Heart left ventricle (tissue), 16 donors: ENCODE results near the gene MSH5. TPM values are rescaled to one million over a fixed set of nuclear protein-coding genes. Genes with fewer than 3 reads are reported as not detected.

Source experiments
- ATAC-seq, 4 donors: fragments of 200-7000 bp; cut with Tn5 transposase; one replicate each; pipeline ENCODE4 v1.9.1; 2020 to 2022; ENCODE audit warnings: moderate library complexity in 4 of 4, mild to moderate bottlenecking in 3 of 4, moderate number of reproducible peaks in 1 of 4
- DNase-seq, 5 donors: peaks; one replicate each; pipeline ENCODE4 v3.0.0-alpha.2; 2020
- H3K27ac ChIP-seq, 12 donors: fragments of 200-600 bp; sonication (generic) in 4 of 12; one replicate each; pipeline versions ENCODE4 v1.5.0 to v1.8.0; 2016 to 2022; ENCODE audit warnings: mild to moderate bottlenecking in 2 of 12
- H3K27me3 ChIP-seq, 9 donors: fragments of 200-600 bp; sonication (generic) in 2 of 9; one replicate each; pipeline versions ENCODE4 v1.5.1 to v1.8.0; 2016 to 2022; ENCODE audit warnings: mild to moderate bottlenecking in 3 of 9
- H3K36me3 ChIP-seq, 9 donors: fragments of 200-600 bp; sonication (generic) in 2 of 9; one replicate each; pipeline versions ENCODE4 v1.5.0 to v1.8.0; 2018 to 2022; ENCODE audit warnings: mild to moderate bottlenecking in 2 of 9
- H3K4me1 ChIP-seq, 12 donors: fragments of 200-600 bp; sonication (generic) in 4 of 12; one replicate each; pipeline versions ENCODE4 v1.5.0 to v1.8.0; 2016 to 2022; ENCODE audit warnings: mild to moderate bottlenecking in 3 of 12
- H3K4me3 ChIP-seq, 12 donors: fragments of 200-600 bp; sonication (generic) in 4 of 12; one replicate each; pipeline versions ENCODE4 v1.5.0 to v1.8.0; 2017 to 2022; ENCODE audit warnings: mild to moderate bottlenecking in 9 of 12, moderate library complexity in 4 of 12
- H3K9me3 ChIP-seq, 12 donors: fragments of 200-600 bp; sonication (generic) in 4 of 12; one replicate each; pipeline versions ENCODE4 v1.5.0 to v1.8.0; 2016 to 2022; ENCODE audit warnings: mild to moderate bottlenecking in 1 of 12
- POLR2A ChIP-seq, 2 donors: fragments of 450-650 bp; IDR thresholded peaks; one replicate each; pipeline ENCODE4 v1.6.1; 2017; ENCODE audit warnings: antibody characterized with exemption in 2 of 2, mild to moderate bottlenecking in 2 of 2, moderate library complexity in 2 of 2
- WGBS, 4 donors: extraction: QIAGEN DNeasy Blood & Tissue Kit in 2 of 4; methylation state at CpG; one replicate each; pipeline versions ENCODE4 v1.1.5 to v1.1.7; 2013 to 2018; 5-methylcytosine and 5-hydroxymethylcytosine counted together
- intact Hi-C, 10 donors: fragments of 100-400 bp; cut with DNase I; formaldehyde crosslinking; loops; one replicate each; pipeline versions ENCODE4 v1.11.1 to v1.14.2; 2022
- polyA plus RNA-seq, 2 donors: library from polyadenylated mRNA; stranded (reverse); fragments of 200-250 nt; gene quantifications; one replicate each; pipeline ENCODE4 v1.2.3, GENCODE V29; 2013
- total RNA-seq, 9 donors: library from RNA; depleted of rRNA in 2 of 9; stranded (reverse); fragments of >200 nt in 2 of 9; fragmentation: NEBNext Ultra II Directional in 3 of 9; extraction: Animal tissue kit (Norgen Biotek cat#: 25700) in 3 of 9; gene quantifications; one replicate each; pipeline versions ENCODE4 v1.1.0 to v1.2.4, GENCODE V29; 2016 to 2023
- TF ChIP-seq, protein P1 (sequence below), 12 donors: fragments of 200-600 bp; sonication (generic) in 4 of 12; IDR thresholded peaks; one replicate each; pipeline versions ENCODE4 v1.5.0 to v1.8.0; 2018 to 2022; ENCODE audit warnings: antibody characterized with exemption in 12 of 12, mild to moderate bottlenecking in 5 of 12
- donor health status: ischemic (EF 13 %, LVEDD 7.1; RV severe dilation, severe dysfunction).
- donor health status: healthy with polysubstance abuse.
- donor health status: DM: no; HTN: yes; CAD: no.
- donor health status: DM: no; HTN: no; CAD: no.
- donor health status: ischemic (EF 25% LVEDD 6.9; RV normal size, moderate dysfunction).
- donor health status: ischemic (EF 25% LVEDD 5.7; RV mildly dilated, moderate dysfunction).
- donor health status: healthy.
- donor health status: DM: yes; HTN: yes; CAD: no.
- donor health status: ischemic (EF 35%, LVEDD 5.7; RV mildly dilated, moderate dysfunction).
- donor health status: nonischemic (EF 11% LVEDD 7.7; RV severe dilation, severe dysfunction).
- donor health status: DM: yes; HTN: yes; CAD: no.
- donor health status: PGD.
- donor health status: ischemic (EF 29% LVEDD 5.4; RV normal size, mild dysfunction).
- donor health status: nonischemic (EF 23%, LVEDD 6.1; RV moderate dilation, normal function).

MSH5 gene
- total and polyA plus RNA-seq, 11 donors, result 0.44 to 8.4 (median 1.9) TPM

DNA sequence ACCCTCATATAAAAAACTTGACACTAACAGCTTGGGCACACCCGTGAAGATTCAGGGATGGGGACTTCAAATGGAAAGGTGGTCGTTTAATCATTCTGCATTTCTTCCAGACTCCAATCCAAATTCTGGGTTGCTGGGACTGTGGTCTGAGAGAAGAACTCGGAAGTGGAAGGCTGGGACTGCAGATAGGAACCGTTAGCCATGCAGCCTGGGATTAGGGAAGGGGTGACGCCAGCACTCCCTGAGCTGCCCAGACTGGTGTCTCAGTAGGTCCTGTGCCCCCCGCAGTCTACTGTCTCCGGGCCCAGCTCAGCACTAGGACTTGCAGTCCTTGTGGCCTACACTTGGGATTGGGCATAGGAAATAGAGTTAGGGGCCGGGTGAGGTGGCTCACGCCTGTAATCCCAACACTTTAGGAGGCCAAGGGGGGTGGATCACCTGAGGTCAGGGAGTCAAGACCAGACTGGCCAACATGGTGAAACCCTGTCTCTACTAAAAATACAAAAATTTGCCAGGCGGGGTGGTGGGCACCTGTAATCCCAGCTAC, 3.0 kb upstream of the MSH5 start:
- DNase-seq (peak in 1 of 5 donors; percentile 30), ATAC-seq (no peak)
- Histone ChIP-seq H3K27me3 (no peaks in the 10 kb centered on the region), H3K4me3 (peak overlapping the region; percentile 40 to 91 (median 78)), H3K27ac (peak overlapping the region; percentile 67 to 99 (median 92)), H3K9me3 (no peaks in the 10 kb centered on the region), H3K4me1 (peaks cover 5 to 69% (median 49%) of the 10 kb centered on the region in 12 donors), H3K36me3 (peaks cover 3 to 32% (median 23%) of the 10 kb centered on the region in 9 donors)
- intact Hi-C loops, result loop anchor here in 4 of 10 donors (5.0 to 10.0 kb wide), 5 partner anchors 35 to 98 kb away; partner anchors contain the start of genes ABHD16A (in 1 of the 4), HSPA1B (in 1 of the 4) and VARS1 (in 1 of the 4)
- TF ChIP-seq, protein P1, sequence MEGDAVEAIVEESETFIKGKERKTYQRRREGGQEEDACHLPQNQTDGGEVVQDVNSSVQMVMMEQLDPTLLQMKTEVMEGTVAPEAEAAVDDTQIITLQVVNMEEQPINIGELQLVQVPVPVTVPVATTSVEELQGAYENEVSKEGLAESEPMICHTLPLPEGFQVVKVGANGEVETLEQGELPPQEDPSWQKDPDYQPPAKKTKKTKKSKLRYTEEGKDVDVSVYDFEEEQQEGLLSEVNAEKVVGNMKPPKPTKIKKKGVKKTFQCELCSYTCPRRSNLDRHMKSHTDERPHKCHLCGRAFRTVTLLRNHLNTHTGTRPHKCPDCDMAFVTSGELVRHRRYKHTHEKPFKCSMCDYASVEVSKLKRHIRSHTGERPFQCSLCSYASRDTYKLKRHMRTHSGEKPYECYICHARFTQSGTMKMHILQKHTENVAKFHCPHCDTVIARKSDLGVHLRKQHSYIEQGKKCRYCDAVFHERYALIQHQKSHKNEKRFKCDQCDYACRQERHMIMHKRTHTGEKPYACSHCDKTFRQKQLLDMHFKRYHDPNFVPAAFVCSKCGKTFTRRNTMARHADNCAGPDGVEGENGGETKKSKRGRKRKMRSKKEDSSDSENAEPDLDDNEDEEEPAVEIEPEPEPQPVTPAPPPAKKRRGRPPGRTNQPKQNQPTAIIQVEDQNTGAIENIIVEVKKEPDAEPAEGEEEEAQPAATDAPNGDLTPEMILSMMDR (IDR thresholded peaks at IDR 0.05), result no peak
- TF ChIP-seq POLR2A (IDR thresholded peaks at IDR 0.05), result no peak
- WGBS, 4 donors, result 44 to 51% (median 46%) methylated on average over 10 of the region's 10 CpGs

DNA sequence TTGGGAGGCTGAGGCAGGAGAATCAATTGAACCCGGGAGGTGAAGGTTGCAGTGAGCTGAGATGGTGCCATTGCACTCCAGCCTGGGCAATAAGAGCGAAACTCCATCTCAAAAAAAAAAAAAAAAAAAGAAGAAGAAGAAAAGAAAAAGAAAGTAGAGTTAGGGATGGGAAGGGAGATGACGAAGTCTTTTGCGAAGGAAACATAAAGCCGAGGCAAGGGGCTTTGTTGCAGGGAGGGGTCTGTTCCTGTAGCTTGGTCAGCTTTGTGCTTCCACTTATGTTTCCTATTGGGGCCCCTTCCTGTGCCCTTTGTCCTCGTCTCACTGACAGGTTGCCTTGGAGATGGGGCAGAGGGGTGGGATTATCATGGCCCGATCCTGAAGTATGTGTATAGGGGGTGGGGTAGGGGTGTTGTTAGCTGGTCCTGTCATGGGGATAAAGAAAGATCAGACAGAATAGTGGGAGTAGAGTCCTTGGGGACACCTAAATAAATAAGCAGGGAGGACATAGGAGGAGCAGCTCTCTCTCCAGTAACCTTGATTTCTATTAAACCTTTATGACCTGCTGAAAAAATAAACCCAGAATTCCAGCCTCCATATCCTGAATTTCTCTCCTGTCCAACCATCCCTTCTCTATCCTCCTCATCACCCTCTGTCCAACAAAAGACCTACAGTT, 2.4 kb upstream of the MSH5 start:
- no peaks in the 10 kb centered on the region for H3K9me3 ChIP-seq
- no peaks in the 10 kb centered on the region for H3K27me3 ChIP-seq
- peak overlapping the region in 6 of 12 donors; percentile 65 to 91 (median 84) for H3K4me3 ChIP-seq
- no peak for DNase-seq
- WGBS, 4 donors, result 53 to 61% (median 57%) methylated on average over 7 of the region's 7 CpGs
- intact Hi-C loops, result loop anchor here in 4 of 10 donors (5.0 to 10.0 kb wide), 5 partner anchors 35 to 97 kb away; partner anchors contain the start of genes ABHD16A (in 1 of the 4), HSPA1B (in 1 of the 4) and VARS1 (in 1 of the 4)
- H3K36me3 ChIP-seq, result peaks cover under 1 to 27% (median 17%) of the 10 kb centered on the region in 9 donors
- peaks cover 5 to 63% (median 47%) of the 10 kb centered on the region in 12 donors for H3K4me1 ChIP-seq
- ATAC-seq, result no peak
- TF ChIP-seq POLR2A (IDR thresholded peaks at IDR 0.05), result peak in 1 of 2 donors; percentile 20
- TF ChIP-seq, protein P1 (IDR thresholded peaks at IDR 0.05), result no peak
- H3K27ac ChIP-seq, result peak overlapping the region; percentile 67 to 99 (median 92)

DNA sequence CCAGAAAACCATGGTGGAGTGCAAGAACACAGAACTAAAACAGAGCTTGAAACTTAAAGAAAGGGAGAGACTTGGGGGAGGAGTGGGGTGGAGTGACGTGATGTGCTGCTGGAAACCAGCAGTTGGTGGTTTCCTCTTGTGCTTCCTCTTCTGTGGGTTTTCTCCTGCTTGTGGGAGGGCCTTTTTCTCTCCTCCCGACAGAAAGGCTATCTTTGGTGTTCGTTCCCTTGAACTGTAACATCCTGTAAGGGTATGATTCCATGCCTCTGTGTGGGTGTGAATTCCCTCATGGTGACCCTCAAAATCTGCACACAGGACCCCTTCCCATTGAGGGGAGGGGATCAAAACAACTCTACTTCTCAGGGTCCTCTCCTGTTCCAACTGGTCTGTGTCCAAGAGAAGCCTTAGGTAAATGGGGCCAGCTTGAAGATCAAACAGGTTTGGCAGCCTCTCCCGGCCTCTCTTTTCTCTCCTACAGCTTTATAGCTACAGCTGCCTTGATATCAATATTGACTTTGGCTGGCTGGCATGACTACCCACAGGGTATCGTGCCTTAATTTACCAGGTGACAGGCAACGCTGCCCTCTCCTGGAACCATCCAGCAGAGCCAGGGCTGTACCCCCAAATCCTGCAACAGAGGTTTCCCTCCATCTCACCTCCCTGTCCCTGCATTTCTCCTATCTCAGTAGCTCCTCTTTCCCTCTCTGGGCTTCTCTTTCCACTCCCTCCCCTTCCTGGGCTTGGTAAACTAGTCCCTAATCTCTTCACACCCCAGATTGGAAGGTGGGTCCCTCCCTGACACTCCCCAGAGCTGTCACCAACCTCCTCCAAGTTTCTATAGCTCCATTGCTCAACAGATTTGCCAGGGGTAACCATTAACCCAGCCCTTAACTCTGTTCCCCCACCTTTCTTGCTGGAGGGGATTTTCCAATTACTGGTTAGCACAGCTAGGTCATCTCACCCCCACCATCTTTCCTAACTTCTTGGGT, 1.5 kb upstream of the MSH5 start:
- H3K27ac ChIP-seq, result peak overlapping the region in 10 of 12 donors; percentile 33 to 99 (median 94)
- peak in 4 of 5 donors; percentile 56 to 69 (median 60) for DNase-seq
- H3K9me3 ChIP-seq, result no peaks in the 10 kb centered on the region
- H3K27me3 ChIP-seq, result no peaks in the 10 kb centered on the region
- peak in 1 of 4 donors; percentile 25 for ATAC-seq
- intact Hi-C loops, result loop anchor here in 4 of 10 donors (2.0 to 10.0 kb wide), 6 partner anchors 36 to 97 kb away; partner anchors contain the start of genes ABHD16A (in 1 of the 4), HSPA1B (in 1 of the 4), LY6G5C (in 1 of the 4) and VARS1 (in 1 of the 4)
- TF ChIP-seq POLR2A (IDR thresholded peaks at IDR 0.05), result no peak
- TF ChIP-seq, protein P1 (IDR thresholded peaks at IDR 0.05), result peak in 3 of 12 donors; percentile 16 to 19 (median 19)
- peak overlapping the region in 2 of 12 donors; percentile 8 to 89 for H3K4me3 ChIP-seq
- WGBS, 4 donors, result 33 to 41% (median 37%) methylated on average over 6 of the region's 6 CpGs
- H3K4me1 ChIP-seq, result peaks cover 5 to 55% (median 46%) of the 10 kb centered on the region in 12 donors
- peaks cover 0 to 18% (median 8%) of the 10 kb centered on the region in 9 donors for H3K36me3 ChIP-seq
